ENCODE measurements around the gene CDKN3. TPM values are rescaled to one million over a fixed set of nuclear protein-coding genes. Genes with fewer than 3 reads are reported as not detected.
"Not testable (repeated sequence)": the region's sequence is repeated elsewhere in the genome, so short reads cannot be mapped to it uniquely, and the experiment has no call there.

CDKN3 gene
- polyA plus RNA-seq, 1 donor, result 32.8 TPM

GRCh38 chr14:54453990-54454389 lies 57.2 kb downstream of the CDKN3 start:
- DNase-seq, result not testable (repeated sequence)

GRCh38 chr14:54455363-54455762 lies 58.6 kb downstream of the CDKN3 start:
- DNase-seq, result no peak

GRCh38 chr14:54456820-54457608 lies 60.2 kb downstream of the CDKN3 start:
- DNase-seq, result not testable (repeated sequence)

- DNase-seq, result no peak
Observed at GRCh38 chr14:54457609-54457996, 60.8 kb downstream of the CDKN3 start.

- not testable (repeated sequence) for DNase-seq
Observed at GRCh38 chr14:54458536-54458935, 61.7 kb downstream of the CDKN3 start.

- DNase-seq, result no peak
Observed at GRCh38 chr14:54459106-54459505, 62.3 kb downstream of the CDKN3 start.

GRCh38 chr14:54462048-54462447 lies 65.2 kb downstream of the CDKN3 start:
- DNase-seq, result no peak

- no peak for DNase-seq
Observed at GRCh38 chr14:54465654-54466053, 68.8 kb downstream of the CDKN3 start.

- no peak for DNase-seq
Observed at GRCh38 chr14:54467280-54467679, 70.5 kb downstream of the CDKN3 start.

Other genes with a start within 250 kb of the CDKN3 start
- gene CNIH1, start 44.4 kb downstream of the CDKN3 start, polyA plus RNA-seq (ENCODE audit: insufficient read length), result 140 TPM
- gene GMFB, start 92.0 kb downstream of the CDKN3 start, polyA plus RNA-seq (ENCODE audit: insufficient read length), result 109 TPM
- gene CGRRF1, start 112.9 kb downstream of the CDKN3 start, polyA plus RNA-seq (ENCODE audit: insufficient read length), result 34.8 TPM
- 10.1 TPM for gene SAMD4A, start 170.1 kb downstream of the CDKN3 start, polyA plus RNA-seq (ENCODE audit: insufficient read length)